ELF-1 (cell line): ENCODE measurements around the gene MZT2A.
"Not testable (repeated sequence)": the region's sequence is repeated elsewhere in the genome, so short reads cannot be mapped to it uniquely, and the experiment has no call there.

Source experiments
- DNase-seq: peaks from one replicate; pipeline ENCODE4 v3.0.0-alpha.2; 2016; ENCODE audit warnings: low read depth, low spot score

The MZT2A gene

GRCh38 chr2:131454914-131455313, 37.3 kb downstream of the MZT2A start:
- not testable (repeated sequence) for DNase-seq

GRCh38 chr2:131451265-131451949, 40.8 kb downstream of the MZT2A start:
- DNase-seq: not testable (repeated sequence)

GRCh38 chr2:131447981-131448380, 44.2 kb downstream of the MZT2A start:
- not testable (repeated sequence) for DNase-seq

GRCh38 chr2:131445896-131446295, 46.3 kb downstream of the MZT2A start:
- no peak for DNase-seq

GRCh38 chr2:131445515-131445797, 46.7 kb downstream of the MZT2A start:
- not testable (repeated sequence) for DNase-seq

GRCh38 chr2:131444736-131445514, 47.3 kb downstream of the MZT2A start:
- not testable (repeated sequence) for DNase-seq

- DNase-seq: not testable (repeated sequence)
Measured at GRCh38 chr2:131440742-131441468, 51.3 kb downstream of the MZT2A start.
